NCI-H748 treated with DMSO at 0.1 percent for 48 hours (cell line): ENCODE results near the gene MPHOSPH9.
A peak's percentile ranks its signal among the peaks of the same experiment; 100 is the strongest.

Source experiments
- DNase-seq: peaks from one replicate; lab custom pipeline; 2025; lab: John Stamatoyannopoulos, UW

The MPHOSPH9 gene, protein sequence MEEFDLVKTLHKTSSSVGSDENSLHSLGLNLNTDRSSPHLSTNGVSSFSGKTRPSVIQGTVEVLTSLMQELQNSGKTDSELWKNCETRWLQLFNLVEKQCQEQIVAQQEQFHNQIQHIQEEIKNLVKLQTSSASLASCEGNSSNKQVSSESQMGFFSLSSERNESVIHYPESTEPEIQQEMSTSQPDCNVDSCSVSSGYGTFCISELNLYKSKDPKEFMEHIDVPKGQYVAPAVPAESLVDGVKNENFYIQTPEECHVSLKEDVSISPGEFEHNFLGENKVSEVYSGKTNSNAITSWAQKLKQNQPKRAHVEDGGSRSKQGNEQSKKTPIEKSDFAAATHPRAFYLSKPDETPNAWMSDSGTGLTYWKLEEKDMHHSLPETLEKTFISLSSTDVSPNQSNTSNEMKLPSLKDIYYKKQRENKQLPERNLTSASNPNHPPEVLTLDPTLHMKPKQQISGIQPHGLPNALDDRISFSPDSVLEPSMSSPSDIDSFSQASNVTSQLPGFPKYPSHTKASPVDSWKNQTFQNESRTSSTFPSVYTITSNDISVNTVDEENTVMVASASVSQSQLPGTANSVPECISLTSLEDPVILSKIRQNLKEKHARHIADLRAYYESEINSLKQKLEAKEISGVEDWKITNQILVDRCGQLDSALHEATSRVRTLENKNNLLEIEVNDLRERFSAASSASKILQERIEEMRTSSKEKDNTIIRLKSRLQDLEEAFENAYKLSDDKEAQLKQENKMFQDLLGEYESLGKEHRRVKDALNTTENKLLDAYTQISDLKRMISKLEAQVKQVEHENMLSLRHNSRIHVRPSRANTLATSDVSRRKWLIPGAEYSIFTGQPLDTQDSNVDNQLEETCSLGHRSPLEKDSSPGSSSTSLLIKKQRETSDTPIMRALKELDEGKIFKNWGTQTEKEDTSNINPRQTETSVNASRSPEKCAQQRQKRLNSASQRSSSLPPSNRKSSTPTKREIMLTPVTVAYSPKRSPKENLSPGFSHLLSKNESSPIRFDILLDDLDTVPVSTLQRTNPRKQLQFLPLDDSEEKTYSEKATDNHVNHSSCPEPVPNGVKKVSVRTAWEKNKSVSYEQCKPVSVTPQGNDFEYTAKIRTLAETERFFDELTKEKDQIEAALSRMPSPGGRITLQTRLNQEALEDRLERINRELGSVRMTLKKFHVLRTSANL

DNA sequence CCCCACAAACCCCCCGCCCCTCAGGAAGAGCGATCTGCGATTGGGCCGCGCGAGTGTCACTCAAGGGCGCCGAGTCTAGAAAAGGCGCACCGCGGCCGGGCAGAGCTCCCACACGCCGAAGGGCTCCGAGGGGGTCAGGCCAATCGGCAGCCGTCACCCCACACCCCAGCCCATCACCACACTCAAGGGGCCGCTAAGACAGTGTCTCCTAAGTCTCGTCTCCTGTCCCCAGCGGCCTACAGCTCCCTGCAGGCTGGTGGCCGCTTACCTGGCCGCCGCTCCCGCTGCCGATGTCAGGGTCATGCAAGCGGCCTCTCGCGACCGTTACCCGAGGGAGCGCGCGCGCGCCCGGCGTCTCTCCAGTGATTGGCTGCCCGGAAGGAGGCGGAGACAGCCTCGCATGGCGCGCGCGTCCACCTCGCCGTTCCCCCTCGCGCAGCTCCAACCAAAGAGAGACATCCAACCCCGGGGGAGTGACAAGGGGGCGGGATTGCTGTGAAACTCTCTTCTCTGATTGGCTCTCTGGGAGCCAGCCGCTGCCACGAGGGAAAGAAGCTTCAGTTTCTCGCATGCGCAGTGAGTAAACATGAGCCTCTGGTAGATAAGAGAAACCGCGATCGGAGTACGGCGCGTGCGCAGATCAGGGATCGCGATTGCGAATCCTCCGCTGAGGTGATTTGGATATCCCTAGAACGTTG, at the start of gene MPHOSPH9, which contains the start of gene MTRFR:
MPHOSPH9 (minus strand) TSS at position 335 of the 698 bp plus-strand sequence. CDS start 2,777 bp downstream, outside the sequence.
MTRFR (plus strand) TSS at position 630 of the 698 bp plus-strand sequence. CDS start 20,239 bp downstream, outside the sequence.
- DNase-seq: peak; percentile 98

DNA sequence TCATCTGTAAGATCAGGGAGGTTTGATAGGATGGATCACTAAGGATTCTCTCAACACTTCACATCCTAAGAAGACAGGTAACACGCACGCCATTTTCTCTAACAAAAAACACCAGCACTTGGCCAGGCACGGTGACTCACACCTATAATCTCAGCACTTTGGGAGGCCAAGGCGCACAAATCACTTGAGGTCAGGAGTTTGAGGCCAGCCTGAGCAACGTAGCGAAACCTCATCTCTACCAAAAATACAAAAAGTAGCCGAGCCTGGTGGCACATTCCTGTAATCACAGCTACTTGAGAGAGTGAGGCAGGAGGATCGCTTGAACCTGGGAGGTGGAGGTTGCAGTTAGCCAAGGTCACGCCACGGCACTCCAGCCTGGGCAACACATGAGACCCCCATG, 49.2 kb upstream of the MPHOSPH9 start:
- no peak for DNase-seq

DNA sequence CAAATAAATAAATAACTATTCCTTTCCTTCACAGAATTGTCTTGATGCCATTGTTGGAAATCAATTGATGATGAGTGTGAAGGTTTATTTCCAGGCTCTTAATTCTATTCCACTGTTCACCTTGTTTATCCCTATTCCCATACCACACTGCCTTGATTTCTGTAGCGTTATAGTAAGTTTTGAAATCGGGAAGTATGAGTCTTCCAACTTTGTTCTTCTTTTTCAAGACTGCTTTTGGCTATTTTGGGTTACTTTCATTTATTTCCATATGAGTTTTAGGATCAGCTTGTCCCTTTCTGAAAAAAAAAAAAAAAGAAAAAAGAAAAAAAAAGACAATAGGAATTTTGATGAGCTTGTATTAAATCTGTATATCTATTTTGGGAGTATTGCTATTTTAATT, 48.0 kb upstream of the MPHOSPH9 start:
- no peak for DNase-seq

DNA sequence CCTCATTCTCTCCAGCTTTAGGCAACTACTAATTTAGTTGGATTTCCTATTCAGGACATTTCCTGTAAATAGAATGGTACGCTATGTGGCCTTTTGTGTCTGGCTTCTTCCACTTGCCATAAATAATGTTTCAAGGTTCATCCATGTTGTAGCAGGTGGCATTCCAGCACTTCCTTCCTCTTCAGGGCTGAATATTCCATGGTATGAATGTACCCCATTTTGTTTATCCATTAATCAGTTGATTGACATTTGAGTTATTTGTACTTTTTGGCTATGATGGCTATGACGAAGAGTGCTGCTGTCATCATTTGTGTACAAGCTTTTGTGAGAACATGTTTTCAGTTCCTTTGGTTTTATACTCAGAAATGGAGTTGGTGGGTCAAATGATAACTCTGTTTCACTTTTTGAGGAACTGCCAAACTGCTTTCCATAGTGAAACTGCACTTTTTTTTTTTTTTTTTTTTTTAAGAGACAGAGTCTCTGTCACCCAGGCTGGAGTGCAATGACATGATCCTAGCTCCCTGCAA, 45.2 kb upstream of the MPHOSPH9 start:
- DNase-seq: no peak

- DNase-seq: no peak
These were observed 40.2 kb upstream of the MPHOSPH9 start for GRCh38 chr12:123273166-123273565.

- peak; percentile 14 for DNase-seq
These were observed 38.2 kb upstream of the MPHOSPH9 start for GRCh38 chr12:123271001-123271668.

DNA sequence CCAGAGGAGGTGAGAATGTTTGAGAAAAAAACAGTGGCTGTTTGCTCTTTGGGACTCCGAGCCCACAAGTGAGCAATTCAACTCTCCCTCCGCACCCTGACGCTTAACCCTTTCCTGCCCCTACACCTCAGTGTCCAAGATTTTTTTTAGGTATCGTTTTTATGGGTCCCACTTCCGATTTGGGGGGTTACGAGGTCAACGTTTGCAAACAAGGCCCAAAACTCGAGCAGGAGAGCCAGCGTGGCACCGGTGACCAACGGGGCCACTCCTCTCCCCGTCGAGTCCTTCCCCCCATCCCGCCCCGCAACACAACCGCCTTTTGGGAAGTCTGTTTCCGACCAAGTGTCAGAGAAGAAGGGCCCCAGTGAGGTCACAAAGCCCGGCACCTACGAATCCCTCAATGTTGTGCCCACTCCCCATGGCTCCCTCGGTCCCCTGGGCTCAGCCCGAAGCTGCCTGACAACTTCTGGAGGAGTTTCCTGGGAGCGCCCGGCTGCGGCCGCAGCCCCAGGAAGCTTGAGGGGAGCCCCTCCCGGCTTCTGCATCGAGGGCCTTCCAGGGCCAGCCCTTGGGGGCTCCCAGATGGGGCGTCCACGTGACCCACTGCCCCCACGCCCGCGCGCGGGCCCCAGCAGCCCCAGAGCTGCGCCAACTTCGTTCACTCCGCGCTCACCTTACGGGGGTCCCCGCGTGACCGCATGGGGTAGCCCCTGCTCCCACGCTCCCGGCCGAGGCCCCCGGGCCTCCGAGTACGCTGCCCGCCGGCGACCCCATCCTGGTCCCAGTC, 37.5 kb upstream of the MPHOSPH9 start:
- DNase-seq: no peak

- DNase-seq: no peak
These were observed 36.9 kb upstream of the MPHOSPH9 start for GRCh38 chr12:123269896-123270213.

GRCh38 chr12:123269395-123269892, 36.5 kb upstream of the MPHOSPH9 start:
- no peak for DNase-seq

DNA sequence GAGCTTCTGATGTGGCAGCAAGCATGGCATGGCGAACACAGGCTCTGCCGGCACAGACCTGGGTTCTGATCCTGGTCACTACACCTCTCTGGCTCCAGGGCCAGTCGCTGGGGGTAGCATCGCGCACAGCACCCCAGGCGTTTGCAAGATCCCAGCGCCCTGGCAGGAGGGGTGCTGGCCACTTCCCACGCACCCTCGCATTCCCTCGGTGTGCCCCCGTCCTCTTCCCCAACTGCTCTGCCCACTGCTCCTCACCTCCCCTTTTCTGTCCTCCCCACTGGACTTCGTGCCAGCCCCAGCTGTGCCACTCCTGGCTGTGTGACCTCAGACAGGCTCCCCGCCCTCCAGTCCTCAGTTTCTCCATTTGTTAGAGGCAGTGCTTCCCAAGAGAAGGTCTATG, 35.9 kb upstream of the MPHOSPH9 start:
- DNase-seq: no peak

GRCh38 chr12:123267991-123268843, 35.3 kb upstream of the MPHOSPH9 start:
- DNase-seq: no peak

GRCh38 chr12:123267335-123267920, 34.5 kb upstream of the MPHOSPH9 start:
- DNase-seq: no peak

GRCh38 chr12:123266679-123267277, 33.8 kb upstream of the MPHOSPH9 start:
- no peak for DNase-seq

DNA sequence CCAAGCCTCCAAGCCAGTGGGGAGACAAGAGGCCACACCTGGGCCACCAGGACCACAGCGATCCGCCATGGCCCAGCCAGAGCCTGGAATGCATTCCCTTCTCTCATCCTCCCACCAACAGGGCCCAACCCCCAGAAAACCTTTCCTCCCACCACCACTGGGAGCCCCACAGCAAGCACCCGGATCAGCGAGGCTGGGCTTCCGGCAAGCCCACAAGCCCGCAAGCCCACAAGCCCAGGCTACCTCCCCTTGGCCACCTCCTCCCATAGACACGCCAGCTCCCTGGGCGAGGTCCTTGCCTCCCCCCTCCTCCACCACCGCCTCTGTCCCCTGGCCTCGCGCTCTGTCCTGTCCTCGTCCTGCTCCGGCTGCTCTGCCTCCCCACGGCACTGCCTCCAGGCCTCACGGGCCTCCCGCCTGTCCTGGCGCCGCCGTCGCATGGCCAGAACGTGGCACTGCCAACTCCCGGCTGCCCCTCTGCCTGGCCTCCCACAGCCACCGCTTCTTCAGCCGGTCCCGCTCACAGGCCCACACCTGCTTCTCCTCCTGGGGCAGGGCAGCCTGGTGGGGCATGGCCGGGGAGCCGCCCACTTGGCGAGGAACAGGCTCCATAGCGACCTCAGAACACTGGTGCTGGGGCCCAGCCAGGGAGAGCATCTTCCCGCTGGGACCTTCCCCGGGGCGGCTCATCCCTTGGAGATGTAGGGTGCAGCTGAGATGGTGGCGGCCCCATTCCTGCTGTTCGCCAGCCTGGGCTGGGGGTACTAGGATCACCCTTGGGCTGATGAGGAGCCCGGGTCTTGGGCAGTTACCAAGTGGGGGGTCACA, 33.1 kb upstream of the MPHOSPH9 start:
- no peak for DNase-seq

DNA sequence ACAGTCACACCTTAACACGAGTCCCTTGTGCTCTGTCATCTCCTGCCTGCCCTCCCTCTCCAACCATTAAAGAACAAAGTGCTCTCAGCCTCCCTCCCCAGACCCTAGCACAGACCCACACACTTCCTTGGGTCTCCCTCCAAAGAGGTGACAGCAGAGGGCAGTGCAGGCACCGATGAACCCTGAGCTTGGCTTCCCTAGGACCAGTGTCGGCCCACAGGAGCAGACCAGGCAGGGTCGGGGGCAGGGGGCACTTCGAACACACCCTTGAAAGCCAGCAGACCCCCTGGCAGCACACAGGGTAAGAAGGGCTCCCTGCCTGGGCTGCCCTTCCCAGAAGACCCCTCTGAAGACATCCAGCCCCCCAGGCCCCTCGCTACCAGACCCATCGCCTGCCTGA, 31.7 kb upstream of the MPHOSPH9 start:
- DNase-seq: no peak

GRCh38 chr12:123263196-123263817, 30.4 kb upstream of the MPHOSPH9 start:
- DNase-seq: no peak

- no peak for DNase-seq
These were observed 28.3 kb upstream of the MPHOSPH9 start for GRCh38 chr12:123261196-123261595.
